Measurements from ENCODE around the gene NAE1.

- TF ChIP-seq POLR2A (IDR thresholded peaks at IDR 0.05) (no peak), CTCF (IDR thresholded peaks at IDR 0.05) (no peak), POLR2AphosphoS5 (IDR thresholded peaks at IDR 0.05) (no peak), EP300 (IDR thresholded peaks at IDR 0.05) (no peak)
Measured at GRCh38 chr16:66758086-66758485, 72.7 kb downstream of the NAE1 start.
